Activated CD8-positive, alpha-beta T cell treated with anti-CD3 and anti-CD28 coated beads, Interleukin-2, amount 10 ng/mL, durations not matched to agents 7 days and 5 days (primary cell): ENCODE data around the gene RAB37. TPM values are rescaled to one million over a fixed set of nuclear protein-coding genes. Genes with fewer than 3 reads are reported as not detected.
A peak's percentile ranks its signal among the peaks of the same experiment; 100 is the strongest.

Experiments used
- ATAC-seq: fragments of 150-1000 bp; cut with Tn5 transposase; one replicate; pipeline ENCODE4 v1.10.0; 2021; ENCODE audit warnings: moderate library complexity
- CTCF ChIA-PET: fragments of 350-600 bp; sonication (Branson Sonifier 250); formaldehyde crosslinking; loops from one replicate; lab custom pipeline; 2021; ENCODE audit warnings: antibody characterized with exemption; lab: Charles Lee
- POLR2A ChIA-PET: fragments of 350-600 bp; sonication (Branson Sonifier 250); formaldehyde crosslinking; loops from one replicate; lab custom pipeline; 2021; ENCODE audit warnings: antibody characterized with exemption; lab: Charles Lee
- DNase-seq: peaks from one replicate; pipeline ENCODE4 v3.0.0-alpha.2; 2020
- H3K27ac Mint-ChIP-seq: one replicate; pipeline ENCODE4 v1.8.0; 2021; ENCODE audit warnings: mild to moderate bottlenecking, mixed read lengths
- H3K27me3 Mint-ChIP-seq: one replicate; pipeline ENCODE4 v1.8.0; 2021; ENCODE audit warnings: low read depth, mixed read lengths
- H3K36me3 Mint-ChIP-seq: one replicate; pipeline ENCODE4 v1.8.0; 2021; ENCODE audit warnings: low read depth, mixed read lengths
- H3K4me1 Mint-ChIP-seq: one replicate; pipeline ENCODE4 v1.8.0; 2021; ENCODE audit warnings: low read depth, mixed read lengths
- H3K4me3 Mint-ChIP-seq: one replicate; pipeline ENCODE4 v1.8.0; 2021; ENCODE audit warnings: mild to moderate bottlenecking, mixed read lengths
- H3K9me3 Mint-ChIP-seq: one replicate; pipeline ENCODE4 v1.8.0; 2022; ENCODE audit warnings: mixed read lengths; ENCODE audit not compliant: insufficient read depth
- total RNA-seq, 2 experiments: library from RNA; stranded (reverse); gene quantifications; one replicate each; pipeline ENCODE4 v1.2.3, GENCODE V29; 2021

Gene RAB37
- total RNA-seq, 2 experiments from 2014 or later = 19.1 to 19.6 TPM

GRCh38 chr17:74780443-74781238 lies 43.6 kb downstream of the RAB37 start:
- Mint-ChIP-seq H3K36me3 (peaks cover 49% of the 10 kb centered on the region), H3K4me1 (peaks cover 78% of the 10 kb centered on the region), H3K27ac (peak overlapping the region; percentile 97), H3K27me3 (no peaks in the 10 kb centered on the region), H3K4me3 (peak overlapping the region; percentile 59), H3K9me3 (no peaks in the 10 kb centered on the region)
- ATAC-seq = peak; percentile 8
- peak; percentile 62 for DNase-seq
- POLR2A ChIA-PET = interaction anchor here (0.6 to 1.9 kb wide), 9 partner anchors 22 to 150 kb away, joined by 3 to 8 read pairs (median 4); partner anchors contain the start of gene RAB37
- CTCF ChIA-PET = interaction anchor here (0.8 to 8.0 kb wide), 21 partner anchors 8 to 181 kb away, joined by 3 to 73 read pairs (median 6); partner anchors contain the start of gene RAB37

- H3K36me3 Mint-ChIP-seq = peaks cover 52% of the 10 kb centered on the region
- no peak for ATAC-seq
- CTCF ChIA-PET = interaction anchor here (0.7 to 4.9 kb wide), 8 partner anchors 9 to 125 kb away, joined by 3 to 34 read pairs (median 8); partner anchors contain the start of gene RAB37
- H3K27ac Mint-ChIP-seq = peak overlapping the region; percentile 78
- H3K4me3 Mint-ChIP-seq = no peak overlapping the region
- no peaks in the 10 kb centered on the region for H3K9me3 Mint-ChIP-seq
- no peak for DNase-seq
- H3K27me3 Mint-ChIP-seq = no peaks in the 10 kb centered on the region
- H3K4me1 Mint-ChIP-seq = peaks cover 78% of the 10 kb centered on the region
- POLR2A ChIA-PET = no interaction called here
These were observed 45.5 kb downstream of the RAB37 start for GRCh38 chr17:74782571-74782970.

- H3K9me3 Mint-ChIP-seq = no peaks in the 10 kb centered on the region
- CTCF ChIA-PET = interaction anchor here (1.0 to 3.8 kb wide), 8 partner anchors 13 to 127 kb away, joined by 3 to 19 read pairs (median 6); partner anchors contain the start of gene RAB37
- peaks cover 51% of the 10 kb centered on the region for H3K36me3 Mint-ChIP-seq
- DNase-seq (no peak), ATAC-seq (no peak)
- no peaks in the 10 kb centered on the region for H3K27me3 Mint-ChIP-seq
- POLR2A ChIA-PET = interaction anchor here (1.0 to 1.4 kb wide), 2 partner anchors 10 to 46 kb away, joined by 3 read pairs; no protein-coding TSS in a partner anchor
- H3K27ac Mint-ChIP-seq = peak overlapping the region; percentile 28
- no peak overlapping the region for H3K4me3 Mint-ChIP-seq
- H3K4me1 Mint-ChIP-seq = peaks cover 75% of the 10 kb centered on the region
These were observed 47.2 kb downstream of the RAB37 start for GRCh38 chr17:74784125-74784810.

GRCh38 chr17:74785096-74785980 lies 48.3 kb downstream of the RAB37 start:
- Mint-ChIP-seq H3K4me3 (no peak overlapping the region), H3K4me1 (peaks cover 71% of the 10 kb centered on the region), H3K27me3 (no peaks in the 10 kb centered on the region), H3K27ac (peak overlapping the region; percentile 80), H3K9me3 (no peaks in the 10 kb centered on the region), H3K36me3 (peaks cover 49% of the 10 kb centered on the region)
- ATAC-seq = peak; percentile 31
- no peak for DNase-seq
- CTCF ChIA-PET = interaction anchor here (1.0 to 3.8 kb wide), 8 partner anchors 15 to 128 kb away, joined by 3 to 19 read pairs (median 6); partner anchors contain the start of gene RAB37
- POLR2A ChIA-PET = interaction anchor here (1.4 kb wide), 1 partner anchor 47 kb away, joined by 3 read pairs; no protein-coding TSS in a partner anchor

GRCh38 chr17:74785981-74786360 lies 48.9 kb downstream of the RAB37 start:
- Mint-ChIP-seq H3K27me3 (no peaks in the 10 kb centered on the region), H3K4me3 (no peak overlapping the region), H3K9me3 (no peaks in the 10 kb centered on the region), H3K27ac (peak overlapping the region; percentile 80), H3K36me3 (peaks cover 50% of the 10 kb centered on the region), H3K4me1 (peaks cover 71% of the 10 kb centered on the region)
- ATAC-seq (no peak), DNase-seq (no peak)
- ChIA-PET POLR2A (no interaction called here), CTCF (interaction anchor here (1.0 to 8.5 kb wide), 7 partner anchors 15 to 172 kb away, joined by 3 to 294 read pairs (median 6); partner anchors contain the start of genes FDXR, GRIN2C and RAB37)

GRCh38 chr17:74786431-74787055 lies 49.5 kb downstream of the RAB37 start:
- ATAC-seq (no peak), DNase-seq (no peak)
- ChIA-PET POLR2A (no interaction called here), CTCF (interaction anchor here (0.9 to 8.5 kb wide), 5 partner anchors 44 to 171 kb away, joined by 3 to 294 read pairs (median 7); partner anchors contain the start of genes FDXR, GRIN2C and RAB37)
- Mint-ChIP-seq H3K4me3 (no peak overlapping the region), H3K27ac (peak overlapping the region; percentile 34), H3K4me1 (peaks cover 71% of the 10 kb centered on the region), H3K27me3 (no peaks in the 10 kb centered on the region), H3K36me3 (peaks cover 52% of the 10 kb centered on the region), H3K9me3 (no peaks in the 10 kb centered on the region)

GRCh38 chr17:74790161-74791058 lies 53.4 kb downstream of the RAB37 start:
- peak overlapping the region; percentile 68 for H3K27ac Mint-ChIP-seq
- peaks cover 48% of the 10 kb centered on the region for H3K36me3 Mint-ChIP-seq
- H3K4me3 Mint-ChIP-seq = peak overlapping the region; percentile 39
- no peaks in the 10 kb centered on the region for H3K9me3 Mint-ChIP-seq
- no peaks in the 10 kb centered on the region for H3K27me3 Mint-ChIP-seq
- ChIA-PET POLR2A (interaction anchor here (0.6 to 1.6 kb wide), 4 partner anchors 11 to 75 kb away, joined by 3 to 5 read pairs (median 4); no protein-coding TSS in a partner anchor), CTCF (interaction anchor here (0.6 to 8.5 kb wide), 39 partner anchors 8 to 803 kb away, joined by 3 to 294 read pairs (median 5); partner anchors contain the start of genes FDXR, GRIN2C, NAT9 and RAB37)
- peaks cover 47% of the 10 kb centered on the region for H3K4me1 Mint-ChIP-seq
- ATAC-seq (peak; percentile 19), DNase-seq (no peak)

GRCh38 chr17:74792586-74793105 lies 55.6 kb downstream of the RAB37 start:
- DNase-seq (no peak), ATAC-seq (no peak)
- Mint-ChIP-seq H3K27me3 (no peaks in the 10 kb centered on the region), H3K9me3 (no peaks in the 10 kb centered on the region), H3K36me3 (peaks cover 47% of the 10 kb centered on the region), H3K4me3 (no peak overlapping the region), H3K4me1 (peaks cover 43% of the 10 kb centered on the region), H3K27ac (no peak overlapping the region)
- POLR2A ChIA-PET = no interaction called here
- CTCF ChIA-PET = interaction anchor here (1.6 to 8.5 kb wide), 7 partner anchors 33 to 165 kb away, joined by 3 to 294 read pairs (median 34); partner anchors contain the start of genes FDXR, GRIN2C and RAB37

- DNase-seq = no peak
- no peak overlapping the region for H3K27ac Mint-ChIP-seq
These were observed 58.4 kb downstream of the RAB37 start for GRCh38 chr17:74795327-74796020.

More at GRCh38 chr17:74795327-74796020, 58.4 kb downstream of the RAB37 start:
- Mint-ChIP-seq H3K4me1 (peaks cover 29% of the 10 kb centered on the region), H3K27me3 (no peaks in the 10 kb centered on the region), H3K9me3 (no peaks in the 10 kb centered on the region), H3K4me3 (no peak overlapping the region), H3K36me3 (peaks cover 54% of the 10 kb centered on the region)
- ChIA-PET POLR2A (no interaction called here), CTCF (interaction anchor here (0.8 to 1.4 kb wide), 5 partner anchors 14 to 165 kb away, joined by 3 to 4 read pairs (median 3); no protein-coding TSS in a partner anchor)
- no peak for ATAC-seq
